SW 1271 (cell line): Measurements from ENCODE around the gene PARD3.
"Not testable (repeated sequence)": the region's sequence is repeated elsewhere in the genome, so short reads cannot be mapped to it uniquely, and the experiment has no call there.

Experiments used
- DNase-seq, 2 experiments: peaks; one replicate each; lab custom pipeline; 2025; lab: John Stamatoyannopoulos, UW

PARD3 gene

DNA sequence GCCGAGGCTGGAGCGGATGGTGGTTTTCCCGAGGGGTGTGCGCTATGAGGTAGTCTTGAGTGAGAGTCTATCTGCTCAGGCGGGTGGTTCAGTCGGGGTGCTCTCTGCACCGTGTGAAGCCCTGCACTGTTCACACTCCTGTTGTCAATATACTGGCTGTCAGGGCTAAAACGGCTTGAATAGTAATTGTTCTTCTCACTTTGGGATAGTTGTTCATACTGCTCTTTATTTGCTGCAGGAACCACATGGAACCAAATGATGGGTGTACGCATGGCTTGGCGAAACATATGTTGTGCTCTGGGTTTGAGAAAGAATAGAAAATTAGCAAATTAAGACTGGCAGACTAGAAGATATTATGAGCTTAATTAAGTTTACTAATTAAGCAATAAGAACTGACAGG lies 432.5 kb downstream of the PARD3 start:
- DNase-seq, result no peak

DNA sequence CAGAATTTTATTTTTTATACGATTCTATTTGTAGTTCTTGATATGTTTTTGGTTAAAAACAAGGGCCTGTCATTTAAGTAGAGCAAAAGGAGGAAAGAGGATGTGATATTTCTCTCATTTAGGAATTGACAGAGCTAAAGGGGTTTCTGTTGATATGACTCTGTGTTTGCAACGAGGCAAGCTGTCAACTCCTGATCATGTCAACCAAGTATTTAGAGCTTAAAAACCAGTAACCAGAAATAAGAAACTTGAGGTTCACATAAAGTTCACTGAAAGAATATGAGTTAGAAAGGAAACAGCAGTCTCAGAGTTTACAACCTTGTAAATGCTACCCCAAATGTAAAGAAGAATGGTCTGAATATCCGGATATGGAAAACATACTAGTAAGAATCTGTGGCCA lies 434.2 kb downstream of the PARD3 start:
- DNase-seq, result no peak

DNA sequence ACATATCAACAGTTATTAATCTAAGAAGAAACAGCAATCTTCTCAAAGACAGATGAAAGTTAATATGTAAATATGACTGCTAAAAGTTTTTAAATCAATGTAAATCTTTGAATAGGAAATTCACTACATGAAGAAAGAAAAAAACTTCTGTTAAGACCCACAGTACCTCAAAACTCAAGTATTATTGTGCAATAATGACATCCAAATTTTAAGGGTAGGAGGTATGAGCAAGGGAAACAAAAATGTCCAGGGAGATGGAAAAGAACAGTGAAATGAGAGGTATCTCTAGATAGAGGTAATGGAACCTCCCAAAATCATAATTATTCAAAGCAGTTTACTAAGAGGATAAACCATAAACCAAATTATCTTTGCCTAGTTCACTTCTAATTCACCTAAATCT lies 436.8 kb downstream of the PARD3 start:
- no peak for DNase-seq

DNA sequence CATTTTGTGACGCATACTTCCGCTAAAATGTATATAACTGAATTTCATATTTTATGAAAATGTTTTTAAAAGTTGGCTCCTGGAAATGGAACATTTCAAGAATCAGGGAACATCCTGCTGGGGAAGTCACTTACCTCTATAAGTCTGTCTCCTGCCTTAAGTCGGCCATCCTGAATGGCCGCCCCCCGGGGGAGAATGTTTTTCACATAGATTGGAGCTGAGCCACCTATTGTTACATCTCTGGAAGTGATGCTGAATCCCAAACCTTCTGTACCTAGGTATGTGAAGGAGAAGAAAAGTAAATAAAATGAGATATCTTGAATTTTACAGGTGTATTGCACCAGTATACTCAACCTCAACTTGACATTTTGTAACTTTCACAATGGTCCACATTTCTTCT lies 437.3 kb downstream of the PARD3 start:
- no peak for DNase-seq

DNA sequence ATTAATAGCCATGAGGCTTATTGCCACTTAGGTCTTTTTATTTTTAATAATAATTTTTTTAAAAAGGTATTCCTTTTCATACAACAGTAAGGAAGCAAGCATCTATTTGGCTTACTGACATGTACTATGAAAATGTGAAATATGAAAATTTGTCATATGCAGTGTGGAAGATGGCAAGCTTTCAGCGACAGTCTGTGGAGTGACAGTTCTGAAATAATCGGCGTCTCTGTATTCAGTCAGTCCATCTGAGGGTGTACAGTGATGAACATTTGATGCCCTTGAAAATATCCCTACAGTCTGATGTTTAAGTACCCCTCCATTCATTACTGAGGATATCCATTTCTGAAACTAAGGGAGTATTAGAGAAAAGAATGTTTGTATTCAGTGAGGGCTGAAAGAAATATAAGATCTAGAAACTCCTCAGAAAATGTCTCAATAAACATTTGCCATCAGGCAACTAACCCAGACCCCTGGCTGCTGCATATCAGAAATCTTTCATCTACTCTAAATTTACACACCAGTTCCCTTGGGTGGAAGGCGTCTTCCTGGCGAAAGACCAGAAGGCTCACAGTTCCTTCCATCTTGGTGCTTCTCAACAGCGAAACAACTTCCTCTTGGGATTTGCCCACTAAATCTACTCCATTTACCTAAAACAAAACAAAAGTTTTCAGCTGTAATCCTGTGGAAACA lies 440.6 kb downstream of the PARD3 start:
- DNase-seq, result no peak

DNA sequence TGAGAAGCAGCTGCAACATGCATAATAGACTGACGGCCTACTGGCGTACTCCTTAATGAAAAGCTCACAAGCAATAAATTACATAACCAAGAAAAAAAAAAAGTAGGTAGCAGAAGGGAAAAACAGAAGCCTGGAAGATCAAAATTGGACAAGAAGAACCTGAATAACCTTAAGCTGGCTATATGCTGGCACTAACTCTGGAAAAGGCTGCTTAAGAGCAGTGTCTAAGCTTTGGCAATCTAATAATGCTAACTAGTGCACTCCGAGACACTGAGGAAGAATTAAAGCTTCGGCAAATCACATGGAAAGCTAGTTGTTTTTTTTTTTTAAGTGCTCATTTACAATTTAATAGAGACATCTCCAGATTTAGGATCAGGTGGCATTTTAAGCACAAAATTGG lies 441.9 kb downstream of the PARD3 start:
- no peak for DNase-seq

DNA sequence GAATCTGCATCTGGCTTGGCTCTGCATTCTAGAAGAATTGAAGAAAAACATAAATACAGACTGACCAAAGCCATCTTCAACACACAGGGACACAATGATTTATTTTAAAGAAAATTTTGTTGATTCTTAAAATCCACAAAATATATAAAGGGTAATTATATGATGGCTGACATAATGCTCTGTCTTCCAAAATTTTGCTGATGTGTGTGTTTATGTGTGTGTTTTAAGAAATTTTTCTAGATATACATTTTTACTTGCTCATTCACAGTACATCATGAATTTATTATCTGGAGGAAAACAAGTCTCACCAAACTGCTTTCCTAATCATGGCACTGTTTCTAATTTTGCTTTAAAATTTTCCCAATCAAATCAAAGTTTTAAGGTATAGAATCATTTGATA lies 442.6 kb downstream of the PARD3 start:
- DNase-seq, result no peak

DNA sequence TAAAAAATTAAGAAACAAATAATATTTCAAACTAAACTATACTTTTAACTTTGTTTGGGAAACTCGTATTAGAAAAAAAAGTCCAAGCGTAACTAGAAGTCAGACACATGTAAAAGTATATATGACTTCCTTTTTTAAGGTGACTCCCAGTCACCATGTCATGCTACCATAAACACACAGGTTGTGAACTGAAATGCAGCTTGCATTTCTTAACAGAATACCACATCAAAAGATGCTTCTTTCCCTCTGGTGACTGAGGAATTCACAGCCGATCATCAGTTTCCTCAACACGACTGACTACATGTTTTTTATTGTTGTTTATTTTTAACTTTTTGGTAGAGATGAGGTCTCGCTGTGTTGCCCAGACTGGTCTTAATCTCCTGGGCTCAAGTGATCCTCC lies 445.0 kb downstream of the PARD3 start:
- DNase-seq, result no peak

DNA sequence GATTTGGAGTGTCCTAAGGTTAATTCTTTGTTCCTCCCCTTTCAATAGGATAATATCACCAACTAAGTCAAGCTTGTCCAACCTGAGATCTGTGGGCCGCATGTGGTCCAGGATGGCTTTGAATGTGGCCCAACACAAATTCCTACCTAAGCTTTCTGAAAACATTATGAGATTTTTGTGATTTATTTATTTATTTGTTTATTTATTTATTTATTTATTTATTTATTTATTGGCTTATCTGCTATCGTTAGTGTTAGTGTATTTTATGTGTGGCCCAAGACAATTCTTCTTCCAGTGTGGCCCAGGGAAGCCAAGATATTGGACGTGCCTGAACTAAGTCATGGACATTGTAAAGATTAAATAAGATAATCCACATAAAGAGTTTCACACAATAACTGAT lies 446.0 kb downstream of the PARD3 start:
- DNase-seq, result no peak

DNA sequence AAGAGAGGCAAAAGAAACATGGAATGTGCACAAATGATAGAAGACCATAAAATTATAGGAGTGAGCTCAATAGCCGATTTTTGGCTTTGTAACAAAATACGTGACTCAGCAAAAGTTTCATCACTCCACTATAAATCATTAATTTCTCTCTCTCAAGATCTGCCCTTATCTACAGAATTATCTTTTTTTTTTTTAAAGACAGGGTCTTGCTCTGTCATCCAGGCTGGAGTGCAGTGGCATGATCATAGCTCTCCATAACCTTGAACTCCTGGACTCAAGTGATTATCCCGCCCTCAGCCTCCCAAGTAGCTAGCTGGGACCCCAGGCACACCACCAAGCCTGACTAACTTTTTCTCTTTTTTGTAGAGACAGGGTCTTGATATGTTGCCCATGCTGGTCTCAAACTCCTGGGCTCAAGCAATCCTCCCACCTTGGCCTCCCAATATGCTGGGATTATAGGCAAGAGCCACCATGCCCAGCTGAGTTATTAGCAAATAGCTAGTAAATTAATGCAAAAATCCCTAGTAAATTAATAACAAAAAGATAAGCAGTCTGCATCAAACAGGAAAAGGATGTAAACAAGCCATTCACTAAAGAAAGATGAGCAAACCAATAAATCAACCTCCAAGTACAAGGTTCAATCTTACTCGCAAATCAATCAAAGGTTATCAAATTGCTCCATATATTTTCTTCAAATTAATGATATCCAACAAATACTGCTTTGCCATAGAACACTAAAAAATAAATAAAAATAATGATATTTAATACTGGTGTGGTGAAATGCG lies 450.7 kb downstream of the PARD3 start:
- no peak for DNase-seq

DNA sequence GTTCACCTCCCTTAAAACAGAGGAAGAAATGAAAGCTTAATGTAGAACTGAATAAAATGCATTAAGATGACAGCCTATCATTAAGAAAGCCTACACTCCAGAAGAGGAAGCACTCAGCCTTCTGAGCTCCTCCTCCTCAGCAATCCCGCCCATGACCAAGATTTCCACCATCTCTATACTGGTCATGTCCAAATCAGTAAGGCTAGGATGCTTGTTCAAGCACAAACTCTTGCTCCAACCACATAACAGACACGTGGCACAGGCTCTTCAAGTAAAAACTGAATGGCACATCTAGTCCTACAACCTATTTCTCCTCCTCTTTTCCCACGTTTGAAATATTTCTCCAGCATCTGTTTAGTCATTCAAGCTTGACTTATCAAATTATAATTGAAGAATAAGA lies 454.1 kb downstream of the PARD3 start:
- DNase-seq, result no peak

DNA sequence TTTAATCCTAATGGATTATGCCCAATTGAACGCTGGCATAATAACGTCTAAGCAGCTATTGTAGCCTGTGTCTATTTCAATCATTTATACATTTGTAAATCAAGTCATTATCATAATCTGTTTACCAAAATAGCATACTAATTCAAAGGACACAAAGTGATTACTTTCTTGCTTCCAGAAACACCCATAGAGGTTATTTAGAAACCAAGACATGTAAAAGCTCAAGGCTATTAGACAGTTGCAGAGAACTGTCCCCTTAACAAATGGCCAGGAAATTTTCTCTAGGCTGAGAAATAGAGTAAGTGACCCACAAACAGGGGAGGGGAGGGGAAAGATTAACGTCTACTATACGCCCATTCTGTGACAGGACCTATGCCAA lies 455.7 kb downstream of the PARD3 start:
- no peak for DNase-seq

DNA sequence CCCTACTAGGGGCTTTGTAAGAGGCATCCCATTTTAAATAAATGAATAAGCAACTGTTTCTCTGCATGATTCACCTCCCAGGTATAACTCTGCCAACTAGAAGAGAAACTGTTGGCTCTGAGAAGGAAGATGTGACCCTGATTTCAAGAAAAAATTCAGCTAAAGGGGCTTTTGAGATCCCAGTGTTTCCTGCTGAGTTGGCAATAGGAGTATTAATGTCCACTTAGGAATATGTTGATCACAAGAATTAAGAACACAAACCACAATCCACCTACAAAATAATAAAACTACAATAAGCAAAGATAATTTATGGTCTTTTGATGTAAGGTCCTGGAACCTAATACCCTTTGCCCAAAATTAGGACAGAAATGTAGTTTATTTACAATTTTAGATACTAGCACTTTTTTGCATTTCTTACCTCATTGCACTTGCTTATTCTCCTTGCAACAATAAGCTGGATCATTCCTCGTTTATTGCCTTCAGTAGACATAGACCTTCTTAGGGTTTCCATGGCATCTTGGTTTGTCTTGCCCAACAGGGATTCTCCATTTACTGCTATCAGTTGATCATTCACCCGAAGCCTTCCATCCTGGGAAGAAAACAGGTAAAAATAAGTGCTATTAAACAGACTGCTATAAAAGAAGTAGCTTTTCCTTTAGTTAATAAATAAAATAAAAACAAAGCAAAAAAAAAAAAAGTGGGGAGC lies 456.2 kb downstream of the PARD3 start:
- DNase-seq, result no peak

DNA sequence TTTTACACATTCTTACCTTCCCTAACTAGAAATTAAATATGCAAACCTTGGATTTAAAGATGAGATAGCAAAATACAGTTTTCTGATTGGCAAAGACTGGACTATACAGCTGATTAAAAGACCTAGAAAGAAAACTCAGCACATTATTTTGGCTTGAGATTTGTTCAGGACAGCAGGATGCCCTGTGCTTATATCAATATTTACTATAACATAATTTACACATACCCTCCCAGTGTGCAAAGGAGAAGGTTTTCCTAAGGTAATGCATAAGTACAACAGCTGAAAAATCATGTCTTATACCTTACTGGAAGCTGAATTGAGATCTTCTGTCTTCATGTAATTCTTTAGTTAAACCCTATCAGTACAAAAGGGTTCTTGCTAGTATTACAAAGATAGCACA lies 458.6 kb downstream of the PARD3 start:
- DNase-seq, result no peak

DNA sequence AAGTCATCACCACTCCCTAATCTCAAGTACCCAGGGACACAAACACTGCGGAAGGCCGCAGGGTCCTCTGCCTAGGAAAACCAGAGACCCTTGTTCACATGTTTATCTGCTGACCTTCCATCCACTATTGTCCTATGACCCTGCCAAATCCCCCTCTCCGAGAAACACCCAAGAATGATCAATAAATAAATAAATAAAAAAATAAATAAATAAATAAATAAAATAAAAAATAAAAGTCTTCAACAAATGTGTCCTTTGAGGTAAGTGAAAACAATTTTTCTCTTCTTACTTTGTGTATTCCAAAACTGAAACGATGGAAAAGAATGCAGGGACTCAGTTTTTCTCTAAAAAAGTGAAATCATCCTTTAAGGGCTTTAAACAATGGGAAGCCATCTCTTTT lies 461.6 kb downstream of the PARD3 start:
- not testable (repeated sequence) for DNase-seq

DNA sequence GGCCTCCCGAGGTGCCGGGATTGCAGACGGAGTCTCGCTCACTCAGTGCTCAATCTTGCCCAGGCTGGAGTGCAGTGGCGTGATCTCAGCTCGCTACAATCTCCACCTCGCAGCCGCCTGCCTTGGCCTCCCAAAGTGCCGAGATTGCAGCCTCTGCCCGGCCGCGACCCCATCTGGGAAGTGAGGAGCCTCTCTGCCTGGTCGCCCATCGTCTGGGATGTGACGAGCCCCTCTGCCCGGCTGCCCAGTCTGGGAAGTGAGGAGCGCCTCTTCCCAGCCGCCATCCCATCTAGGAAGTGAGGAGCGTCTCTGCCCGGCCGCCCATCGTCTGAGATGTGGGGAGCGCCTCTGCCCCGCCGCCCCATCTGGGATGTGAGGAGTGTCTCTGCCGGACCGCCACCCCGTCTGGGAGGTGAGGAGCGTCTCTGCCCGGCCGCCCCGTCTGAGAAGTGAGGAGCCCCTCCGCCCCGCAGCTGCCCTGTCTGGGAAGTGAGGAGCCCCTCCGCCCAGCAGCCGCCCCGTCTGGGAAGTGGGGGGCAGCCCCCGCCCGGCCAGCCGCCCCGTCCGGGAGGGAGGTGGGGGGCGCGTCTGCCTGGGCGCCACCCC lies 462.4 kb downstream of the PARD3 start:
- DNase-seq, result not testable (repeated sequence)

DNA sequence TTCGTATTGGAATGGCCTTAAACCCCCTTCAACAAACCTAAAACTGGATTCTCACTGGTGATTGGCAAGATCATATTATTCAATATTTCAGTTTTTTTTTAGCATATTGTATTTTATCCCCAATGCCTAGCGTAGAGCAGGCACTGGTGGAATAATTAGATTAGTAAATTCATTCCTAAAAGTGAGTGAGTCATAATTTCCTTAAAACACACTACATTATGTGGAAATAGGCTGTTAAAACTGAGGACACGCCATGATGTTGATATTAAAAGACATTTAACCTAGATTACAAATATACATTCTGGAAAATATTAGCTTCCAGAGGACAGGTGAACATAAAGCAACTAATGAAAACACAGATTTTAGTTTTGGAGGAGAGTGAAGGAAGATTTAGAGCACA lies 463.9 kb downstream of the PARD3 start:
- no peak for DNase-seq

DNA sequence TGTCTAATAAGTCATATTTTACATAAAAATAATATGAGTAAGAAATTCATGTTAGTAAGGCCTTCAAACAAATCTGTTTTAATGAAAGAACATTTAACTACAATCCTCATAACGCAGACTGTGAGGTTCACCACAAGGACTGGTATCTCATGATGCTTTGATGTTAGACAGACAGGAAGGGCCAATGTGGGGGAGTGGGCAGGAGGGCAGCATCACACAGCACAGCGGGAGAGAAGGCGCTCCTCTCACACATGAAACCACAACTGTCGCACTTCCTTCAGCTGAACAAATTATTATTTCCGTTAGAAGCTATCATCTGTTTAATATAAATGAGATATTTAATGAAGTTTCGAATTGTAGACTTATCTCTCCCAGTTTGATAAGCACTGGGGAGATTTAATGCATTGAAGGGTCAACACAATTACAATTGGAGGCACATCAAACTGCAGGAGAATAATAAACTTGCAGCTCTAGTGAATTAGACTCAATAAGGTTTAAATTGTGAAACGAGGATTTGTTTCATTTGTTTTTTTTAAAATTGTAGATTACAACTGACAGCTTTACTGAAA lies 466.1 kb downstream of the PARD3 start:
- DNase-seq, result no peak

DNA sequence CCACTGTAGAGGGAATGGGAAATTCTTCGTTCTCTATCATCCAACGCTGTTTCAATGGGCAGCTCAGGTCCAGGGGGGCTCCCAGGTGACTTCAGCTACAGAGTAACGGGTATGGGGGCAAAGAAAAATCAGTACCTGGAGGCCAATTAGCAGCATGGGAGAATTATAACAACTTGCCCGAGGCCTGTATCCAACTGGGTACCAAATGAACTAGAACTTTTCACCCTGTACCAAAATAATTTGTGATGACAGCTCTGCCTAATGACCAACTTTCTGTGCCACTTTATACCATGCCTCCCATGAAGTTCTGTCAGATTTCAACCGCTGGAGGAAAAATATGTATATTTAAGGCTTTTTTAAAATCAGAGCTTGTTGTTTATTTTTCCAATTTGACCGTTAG lies 467.1 kb downstream of the PARD3 start:
- no peak for DNase-seq

DNA sequence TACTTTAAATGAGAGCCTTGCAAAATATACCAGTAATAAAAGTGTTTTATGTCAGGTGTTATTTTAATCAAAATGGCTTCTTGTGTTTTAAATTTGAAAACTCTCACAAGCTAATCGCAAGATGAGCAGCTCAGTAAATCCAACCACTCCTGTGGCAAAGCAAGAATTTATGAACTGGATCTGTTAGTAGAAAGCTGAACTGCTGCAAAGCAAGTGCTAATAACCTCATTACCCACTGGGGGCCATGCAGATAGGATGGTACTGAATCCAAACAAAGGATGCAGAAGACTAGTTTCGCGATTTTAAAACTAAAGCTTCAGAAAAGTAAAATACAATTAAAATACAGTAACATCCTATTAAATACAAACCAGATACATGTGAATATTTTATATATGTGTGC lies 468.0 kb downstream of the PARD3 start:
- DNase-seq, result no peak

DNA sequence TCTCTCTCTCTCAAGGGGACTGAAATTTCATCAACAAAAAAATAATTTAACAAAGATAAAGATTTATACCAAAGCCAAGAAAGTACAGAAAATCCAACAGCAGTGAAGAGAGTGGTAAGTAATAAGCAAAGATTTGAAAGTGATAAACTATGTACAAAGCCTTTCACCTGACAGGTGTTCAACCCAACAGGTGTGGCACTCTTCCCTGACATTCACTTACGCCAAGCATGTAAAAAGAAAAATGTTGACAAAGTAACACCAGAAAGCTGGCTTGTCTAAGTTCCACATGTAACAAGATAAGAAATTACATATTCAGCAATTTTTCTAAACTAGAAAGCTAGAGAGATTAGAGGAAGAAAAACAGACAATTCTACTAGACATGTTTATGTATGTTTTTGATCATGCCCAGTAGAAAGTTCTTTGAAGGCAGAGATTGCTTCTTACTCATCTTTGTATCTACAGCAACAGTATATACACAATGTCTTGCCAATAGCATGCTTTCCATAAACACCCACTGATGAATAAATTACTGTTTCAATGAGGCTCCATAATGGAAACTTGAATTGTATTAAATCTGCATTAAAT lies 468.5 kb downstream of the PARD3 start:
- DNase-seq, result no peak

DNA sequence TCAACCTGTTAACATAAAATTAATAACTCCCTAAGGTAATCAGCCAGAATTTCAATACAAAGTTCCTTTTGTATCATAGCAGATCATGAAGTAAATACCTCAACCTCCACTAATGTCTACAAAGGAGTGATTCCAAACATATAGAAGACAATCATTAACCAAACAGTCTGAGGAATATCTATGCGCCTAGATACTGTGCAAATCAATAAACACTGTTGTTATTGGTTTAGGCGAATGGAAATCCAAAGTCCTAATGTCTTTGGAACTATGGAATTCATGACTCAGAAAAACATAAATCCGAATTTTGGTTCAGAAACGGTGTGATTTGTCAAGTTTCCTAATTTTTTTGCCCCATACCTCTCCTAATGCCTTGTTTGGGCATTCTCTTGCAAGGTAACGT lies 469.7 kb downstream of the PARD3 start:
- no peak for DNase-seq
